Heart left ventricle (tissue), 13 donors: ENCODE results near the gene MCL1.
"Not testable (repeated sequence)": the region's sequence is repeated elsewhere in the genome, so short reads cannot be mapped to it uniquely, and the experiment has no call there.

Experiments used
- CTCF ChIP-seq, 12 donors: fragments of 200-600 bp; sonication (generic) in 4 of 12; IDR thresholded peaks; one replicate each; pipeline versions ENCODE4 v1.5.0 to v1.8.0; 2018 to 2022; ENCODE audit warnings: antibody characterized with exemption in 12 of 12, mild to moderate bottlenecking in 5 of 12
- POLR2A ChIP-seq, 2 donors: fragments of 450-650 bp; IDR thresholded peaks; one replicate each; pipeline ENCODE4 v1.6.1; 2017; ENCODE audit warnings: antibody characterized with exemption in 2 of 2, mild to moderate bottlenecking in 2 of 2, moderate library complexity in 2 of 2
- donor health status: ischemic (EF 13 %, LVEDD 7.1; RV severe dilation, severe dysfunction).
- donor health status: DM: no; HTN: yes; CAD: no.
- donor health status: DM: no; HTN: no; CAD: no.
- donor health status: ischemic (EF 25% LVEDD 6.9; RV normal size, moderate dysfunction).
- donor health status: ischemic (EF 25% LVEDD 5.7; RV mildly dilated, moderate dysfunction).
- donor health status: ischemic (EF 35%, LVEDD 5.7; RV mildly dilated, moderate dysfunction).
- donor health status: nonischemic (EF 11% LVEDD 7.7; RV severe dilation, severe dysfunction).
- donor health status: DM: yes; HTN: yes; CAD: no.
- donor health status: PGD.
- donor health status: ischemic (EF 29% LVEDD 5.4; RV normal size, mild dysfunction).
- donor health status: nonischemic (EF 23%, LVEDD 6.1; RV moderate dilation, normal function).

GRCh38 chr1:150573648-150574071 is 5.8 kb downstream of the MCL1 start:
- not testable (repeated sequence) for TF ChIP-seq POLR2A, CTCF (IDR thresholded peaks at IDR 0.05)
